Thoracic aorta (tissue), 2 donors: ENCODE data around the gene MGA. TPM values are rescaled to one million over a fixed set of nuclear protein-coding genes. Genes with fewer than 3 reads are reported as not detected.
A peak's percentile ranks its signal among the peaks of the same experiment; 100 is the strongest.

Source experiments
- ATAC-seq: fragments of 150-250 bp; one replicate; pipeline ENCODE4 v1.8.0; 2017; ENCODE audit warnings: low read depth; ENCODE audit not compliant: insufficient number of reproducible peaks, low FRiP score
- DNase-seq: peaks from one replicate; pipeline ENCODE4 v3.0.0-alpha.2; 2020; ENCODE audit warnings: low spot score
- H3K27ac ChIP-seq, 2 donors: fragments of 200-600 bp; sonication (generic); 1 replicate in 1 of 2; 2 replicates in 1 of 2; pipeline ENCODE4 v1.5.1; 2016; ENCODE audit warnings: mild to moderate bottlenecking in 2 of 2, moderate library complexity in 2 of 2
- H3K27me3 ChIP-seq: fragments of 200-600 bp; sonication (generic); replicated peaks from 2 replicates; pipeline ENCODE4 v1.6.0; 2016; ENCODE audit warnings: mild to moderate bottlenecking; ENCODE audit not compliant: insufficient read depth
- H3K36me3 ChIP-seq: fragments of 200-600 bp; sonication (generic); one replicate; pipeline ENCODE4 v1.5.1; 2016
- H3K4me1 ChIP-seq, 2 donors: fragments of 200-600 bp; sonication (generic); 1 replicate in 1 of 2; 2 replicates in 1 of 2; pipeline versions ENCODE4 v1.5.1 to v1.6.0; 2016; ENCODE audit warnings: low read depth in 2 of 2, mild to moderate bottlenecking in 1 of 2; ENCODE audit not compliant: control insufficient read depth in 1 of 2
- H3K4me3 ChIP-seq: fragments of 200-600 bp; sonication (generic); 2 replicates; pipeline ENCODE4 v1.5.1; 2016; ENCODE audit warnings: mild to moderate bottlenecking
- H3K9me3 ChIP-seq: fragments of 200-600 bp; sonication (generic); 2 replicates; pipeline ENCODE4 v1.5.1; 2016
- CTCF ChIP-seq: fragments of 200-600 bp; sonication (generic); IDR thresholded peaks from one replicate; pipeline ENCODE4 v1.5.1; 2019; ENCODE audit warnings: antibody characterized with exemption
- total RNA-seq, 2 donors: library from RNA; depleted of rRNA; stranded (reverse); fragments of >200 nt; gene quantifications; one replicate each; pipeline versions ENCODE4 v1.1.0 to v1.2.3, GENCODE V29; 2016

The MGA gene
- total RNA-seq, 2 donors from 2014 or later: 32.5 to 57.2 TPM

- Histone ChIP-seq H3K27ac (peak overlapping the region; percentile 65 to 78), H3K9me3 (no peaks in the 10 kb centered on the region), H3K36me3 (no peaks in the 10 kb centered on the region), H3K4me1 (peaks cover 6 to 30% of the 10 kb centered on the region in 2 donors), H3K4me3 (peak overlapping the region; percentile 72), H3K27me3 (no peaks in the 10 kb centered on the region)
- TF ChIP-seq CTCF: no peak
- DNase-seq (no peak), ATAC-seq (no peak)
Observed at GRCh38 chr15:41661078-41661517, 893 bp downstream of the MGA start.

- Histone ChIP-seq H3K27me3 (no peaks in the 10 kb centered on the region), H3K36me3 (no peaks in the 10 kb centered on the region), H3K9me3 (no peaks in the 10 kb centered on the region), H3K4me1 (peaks cover 6 to 36% of the 10 kb centered on the region in 2 donors), H3K4me3 (peak overlapping the region; percentile 72), H3K27ac (peak overlapping the region; percentile 65 to 78)
- TF ChIP-seq CTCF: no peak
- ATAC-seq (peak; percentile 56), DNase-seq (peak; percentile 41)
Observed at GRCh38 chr15:41661518-41662225, 1.5 kb downstream of the MGA start.

- DNase-seq: no peak
- Histone ChIP-seq H3K27ac (no peak overlapping the region), H3K27me3 (no peaks in the 10 kb centered on the region), H3K9me3 (no peaks in the 10 kb centered on the region), H3K4me3 (no peak overlapping the region), H3K4me1 (peaks cover 6 to 21% of the 10 kb centered on the region in 2 donors), H3K36me3 (peaks cover 6% of the 10 kb centered on the region)
- TF ChIP-seq CTCF: no peak
- no peak for ATAC-seq
Observed at GRCh38 chr15:41666353-41666920, 6.2 kb downstream of the MGA start.

GRCh38 chr15:41669701-41670100 is 9.5 kb downstream of the MGA start:
- Histone ChIP-seq H3K4me1 (peaks cover 0 to 9% of the 10 kb centered on the region in 2 donors), H3K9me3 (no peaks in the 10 kb centered on the region), H3K36me3 (peaks cover 6% of the 10 kb centered on the region), H3K27ac (no peak overlapping the region), H3K4me3 (no peak overlapping the region), H3K27me3 (no peaks in the 10 kb centered on the region)
- no peak for ATAC-seq
- no peak for TF ChIP-seq CTCF
- no peak for DNase-seq

GRCh38 chr15:41671656-41672648 is 11.7 kb downstream of the MGA start:
- TF ChIP-seq CTCF: no peak
- DNase-seq (no peak), ATAC-seq (no peak)
- no peaks in the 10 kb centered on the region for H3K27me3 ChIP-seq
- no peaks in the 10 kb centered on the region for H3K4me1 ChIP-seq
- H3K4me3 ChIP-seq: no peak overlapping the region
- no peak overlapping the region for H3K27ac ChIP-seq
- peaks cover 6% of the 10 kb centered on the region for H3K36me3 ChIP-seq
- H3K9me3 ChIP-seq: no peaks in the 10 kb centered on the region
